ENCODE results near the gene COG3. TPM values are rescaled to one million over a fixed set of nuclear protein-coding genes. Genes with fewer than 3 reads are reported as not detected.

The COG3 gene
- total and polyA plus RNA-seq, 2 experiments from 2014 or later: 17.1 to 23.9 TPM

GRCh38 chr13:45468635-45469034, 3.9 kb downstream of the COG3 start:
- peaks cover 16% of the 10 kb centered on the region; the same call in 1 of the 2 replicates for H3K4me1 ChIP-seq (ENCODE audit: insufficient read depth)
- no peaks in the 10 kb centered on the region for H3K36me3 ChIP-seq (ENCODE audit: insufficient read depth)
- H3K27me3 Mint-ChIP-seq (ENCODE audit: insufficient read depth, low read depth, poor library complexity): no peaks in the 10 kb centered on the region
- peaks cover 84% of the 10 kb centered on the region for H3K79me2 ChIP-seq (replicated peaks; ENCODE audit: insufficient read depth)
- H3K36me3 Mint-ChIP-seq (ENCODE audit: low read depth): peaks cover 5% of the 10 kb centered on the region; the same call in 2 of the 3 replicates
- no peak overlapping the region for H3K27ac ChIP-seq (ENCODE audit: low read depth)
- no peaks in the 10 kb centered on the region for H3K9me2 ChIP-seq (ENCODE audit: insufficient read depth)
- H3K4me3 ChIP-seq: no peak overlapping the region
- no peak overlapping the region for H3K27ac Mint-ChIP-seq
- H3K4me3 Mint-ChIP-seq: no peak overlapping the region
- H3K4me1 Mint-ChIP-seq: peaks cover 24% of the 10 kb centered on the region
- peaks cover 28% of the 10 kb centered on the region for H4K20me1 ChIP-seq (replicated peaks; ENCODE audit: insufficient read depth)
- H3K27me3 ChIP-seq (ENCODE audit: insufficient read depth): no peaks in the 10 kb centered on the region
- H2AFZ ChIP-seq: no peak overlapping the region
- TF ChIP-seq CREB1 (CRISPR knock-in tag; IDR thresholded peaks at IDR 0.05; ENCODE audit: low read depth): no peak
- TF ChIP-seq EZH2phosphoT487 (IDR thresholded peaks at IDR 0.05; ENCODE audit: unreplicated experiment): no peak
- TF ChIP-seq ZNF114 (CRISPR knock-in tag; IDR thresholded peaks at IDR 0.05): no peak
- TF ChIP-seq NANOG (IDR thresholded peaks at IDR 0.05; ENCODE audit: borderline replicate concordance): no peak
- no peak for TF ChIP-seq ETS1 (IDR thresholded peaks at IDR 0.05)
- no peak for TF ChIP-seq JUNB (IDR thresholded peaks at IDR 0.05; ENCODE audit: unreplicated experiment)
- TF ChIP-seq, protein P1, sequence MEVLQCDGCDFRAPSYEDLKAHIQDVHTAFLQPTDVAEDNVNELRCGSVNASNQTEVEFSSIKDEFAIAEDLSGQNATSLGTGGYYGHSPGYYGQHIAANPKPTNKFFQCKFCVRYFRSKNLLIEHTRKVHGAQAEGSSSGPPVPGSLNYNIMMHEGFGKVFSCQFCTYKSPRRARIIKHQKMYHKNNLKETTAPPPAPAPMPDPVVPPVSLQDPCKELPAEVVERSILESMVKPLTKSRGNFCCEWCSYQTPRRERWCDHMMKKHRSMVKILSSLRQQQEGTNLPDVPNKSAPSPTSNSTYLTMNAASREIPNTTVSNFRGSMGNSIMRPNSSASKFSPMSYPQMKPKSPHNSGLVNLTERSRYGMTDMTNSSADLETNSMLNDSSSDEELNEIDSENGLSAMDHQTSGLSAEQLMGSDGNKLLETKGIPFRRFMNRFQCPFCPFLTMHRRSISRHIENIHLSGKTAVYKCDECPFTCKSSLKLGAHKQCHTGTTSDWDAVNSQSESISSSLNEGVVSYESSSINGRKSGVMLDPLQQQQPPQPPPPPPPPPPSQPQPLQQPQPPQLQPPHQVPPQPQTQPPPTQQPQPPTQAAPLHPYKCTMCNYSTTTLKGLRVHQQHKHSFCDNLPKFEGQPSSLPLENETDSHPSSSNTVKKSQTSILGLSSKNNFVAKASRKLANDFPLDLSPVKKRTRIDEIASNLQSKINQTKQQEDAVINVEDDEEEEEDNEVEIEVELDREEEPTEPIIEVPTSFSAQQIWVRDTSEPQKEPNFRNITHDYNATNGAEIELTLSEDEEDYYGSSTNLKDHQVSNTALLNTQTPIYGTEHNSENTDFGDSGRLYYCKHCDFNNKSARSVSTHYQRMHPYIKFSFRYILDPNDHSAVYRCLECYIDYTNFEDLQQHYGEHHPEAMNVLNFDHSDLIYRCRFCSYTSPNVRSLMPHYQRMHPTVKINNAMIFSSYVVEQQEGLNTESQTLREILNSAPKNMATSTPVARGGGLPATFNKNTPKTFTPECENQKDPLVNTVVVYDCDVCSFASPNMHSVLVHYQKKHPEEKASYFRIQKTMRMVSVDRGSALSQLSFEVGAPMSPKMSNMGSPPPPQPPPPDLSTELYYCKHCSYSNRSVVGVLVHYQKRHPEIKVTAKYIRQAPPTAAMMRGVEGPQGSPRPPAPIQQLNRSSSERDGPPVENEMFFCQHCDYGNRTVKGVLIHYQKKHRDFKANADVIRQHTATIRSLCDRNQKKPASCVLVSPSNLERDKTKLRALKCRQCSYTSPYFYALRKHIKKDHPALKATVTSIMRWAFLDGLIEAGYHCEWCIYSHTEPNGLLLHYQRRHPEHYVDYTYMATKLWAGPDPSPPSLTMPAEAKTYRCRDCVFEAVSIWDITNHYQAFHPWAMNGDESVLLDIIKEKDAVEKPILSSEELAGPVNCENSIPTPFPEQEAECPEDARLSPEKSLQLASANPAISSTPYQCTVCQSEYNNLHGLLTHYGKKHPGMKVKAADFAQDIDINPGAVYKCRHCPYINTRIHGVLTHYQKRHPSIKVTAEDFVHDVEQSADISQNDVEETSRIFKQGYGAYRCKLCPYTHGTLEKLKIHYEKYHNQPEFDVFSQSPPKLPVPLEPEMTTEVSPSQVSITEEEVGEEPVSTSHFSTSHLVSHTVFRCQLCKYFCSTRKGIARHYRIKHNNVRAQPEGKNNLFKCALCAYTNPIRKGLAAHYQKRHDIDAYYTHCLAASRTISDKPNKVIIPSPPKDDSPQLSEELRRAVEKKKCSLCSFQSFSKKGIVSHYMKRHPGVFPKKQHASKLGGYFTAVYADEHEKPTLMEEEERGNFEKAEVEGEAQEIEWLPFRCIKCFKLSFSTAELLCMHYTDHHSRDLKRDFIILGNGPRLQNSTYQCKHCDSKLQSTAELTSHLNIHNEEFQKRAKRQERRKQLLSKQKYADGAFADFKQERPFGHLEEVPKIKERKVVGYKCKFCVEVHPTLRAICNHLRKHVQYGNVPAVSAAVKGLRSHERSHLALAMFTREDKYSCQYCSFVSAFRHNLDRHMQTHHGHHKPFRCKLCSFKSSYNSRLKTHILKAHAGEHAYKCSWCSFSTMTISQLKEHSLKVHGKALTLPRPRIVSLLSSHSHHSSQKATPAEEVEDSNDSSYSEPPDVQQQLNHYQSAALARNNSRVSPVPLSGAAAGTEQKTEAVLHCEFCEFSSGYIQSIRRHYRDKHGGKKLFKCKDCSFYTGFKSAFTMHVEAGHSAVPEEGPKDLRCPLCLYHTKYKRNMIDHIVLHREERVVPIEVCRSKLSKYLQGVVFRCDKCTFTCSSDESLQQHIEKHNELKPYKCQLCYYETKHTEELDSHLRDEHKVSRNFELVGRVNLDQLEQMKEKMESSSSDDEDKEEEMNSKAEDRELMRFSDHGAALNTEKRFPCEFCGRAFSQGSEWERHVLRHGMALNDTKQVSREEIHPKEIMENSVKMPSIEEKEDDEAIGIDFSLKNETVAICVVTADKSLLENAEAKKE (CRISPR knock-in tag; IDR thresholded peaks at IDR 0.05): no peak
- TF ChIP-seq, protein P2, sequence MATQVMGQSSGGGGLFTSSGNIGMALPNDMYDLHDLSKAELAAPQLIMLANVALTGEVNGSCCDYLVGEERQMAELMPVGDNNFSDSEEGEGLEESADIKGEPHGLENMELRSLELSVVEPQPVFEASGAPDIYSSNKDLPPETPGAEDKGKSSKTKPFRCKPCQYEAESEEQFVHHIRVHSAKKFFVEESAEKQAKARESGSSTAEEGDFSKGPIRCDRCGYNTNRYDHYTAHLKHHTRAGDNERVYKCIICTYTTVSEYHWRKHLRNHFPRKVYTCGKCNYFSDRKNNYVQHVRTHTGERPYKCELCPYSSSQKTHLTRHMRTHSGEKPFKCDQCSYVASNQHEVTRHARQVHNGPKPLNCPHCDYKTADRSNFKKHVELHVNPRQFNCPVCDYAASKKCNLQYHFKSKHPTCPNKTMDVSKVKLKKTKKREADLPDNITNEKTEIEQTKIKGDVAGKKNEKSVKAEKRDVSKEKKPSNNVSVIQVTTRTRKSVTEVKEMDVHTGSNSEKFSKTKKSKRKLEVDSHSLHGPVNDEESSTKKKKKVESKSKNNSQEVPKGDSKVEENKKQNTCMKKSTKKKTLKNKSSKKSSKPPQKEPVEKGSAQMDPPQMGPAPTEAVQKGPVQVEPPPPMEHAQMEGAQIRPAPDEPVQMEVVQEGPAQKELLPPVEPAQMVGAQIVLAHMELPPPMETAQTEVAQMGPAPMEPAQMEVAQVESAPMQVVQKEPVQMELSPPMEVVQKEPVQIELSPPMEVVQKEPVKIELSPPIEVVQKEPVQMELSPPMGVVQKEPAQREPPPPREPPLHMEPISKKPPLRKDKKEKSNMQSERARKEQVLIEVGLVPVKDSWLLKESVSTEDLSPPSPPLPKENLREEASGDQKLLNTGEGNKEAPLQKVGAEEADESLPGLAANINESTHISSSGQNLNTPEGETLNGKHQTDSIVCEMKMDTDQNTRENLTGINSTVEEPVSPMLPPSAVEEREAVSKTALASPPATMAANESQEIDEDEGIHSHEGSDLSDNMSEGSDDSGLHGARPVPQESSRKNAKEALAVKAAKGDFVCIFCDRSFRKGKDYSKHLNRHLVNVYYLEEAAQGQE (IDR thresholded peaks at IDR 0.05; ENCODE audit: unreplicated experiment): no peak
- TF ChIP-seq POLR2AphosphoS5 (IDR thresholded peaks at IDR 0.05; ENCODE audit: low read depth): no peak
- TF ChIP-seq CTCF (conservative IDR thresholded peaks at IDR 0.05; ENCODE audit: low read depth in 2 of 2): no peak
- no peak for TF ChIP-seq EZH2 (IDR thresholded peaks at IDR 0.05; ENCODE audit: low read depth, unreplicated experiment)
- no peak for TF ChIP-seq STAT1 (IDR thresholded peaks at IDR 0.05; ENCODE audit: unreplicated experiment)
- TF ChIP-seq ZNF331 (CRISPR knock-in tag; IDR thresholded peaks at IDR 0.05; ENCODE audit: low read depth): no peak
- no peak for ATAC-seq
- no peaks in the 10 kb centered on the region; the same call in 2 of the 3 replicates for H3K9me3 Mint-ChIP-seq
- DNase-seq (ENCODE audit: low spot score): peak; percentile 11
- H3F3A ChIP-seq (replicated peaks; ENCODE audit: low read depth): peaks cover 8% of the 10 kb centered on the region; the same call in 1 of the 2 replicates
- H3K4me2 ChIP-seq: no peak overlapping the region

All from GM23338 (cell line).